ENCODE results near the gene GRM5.

DNA sequence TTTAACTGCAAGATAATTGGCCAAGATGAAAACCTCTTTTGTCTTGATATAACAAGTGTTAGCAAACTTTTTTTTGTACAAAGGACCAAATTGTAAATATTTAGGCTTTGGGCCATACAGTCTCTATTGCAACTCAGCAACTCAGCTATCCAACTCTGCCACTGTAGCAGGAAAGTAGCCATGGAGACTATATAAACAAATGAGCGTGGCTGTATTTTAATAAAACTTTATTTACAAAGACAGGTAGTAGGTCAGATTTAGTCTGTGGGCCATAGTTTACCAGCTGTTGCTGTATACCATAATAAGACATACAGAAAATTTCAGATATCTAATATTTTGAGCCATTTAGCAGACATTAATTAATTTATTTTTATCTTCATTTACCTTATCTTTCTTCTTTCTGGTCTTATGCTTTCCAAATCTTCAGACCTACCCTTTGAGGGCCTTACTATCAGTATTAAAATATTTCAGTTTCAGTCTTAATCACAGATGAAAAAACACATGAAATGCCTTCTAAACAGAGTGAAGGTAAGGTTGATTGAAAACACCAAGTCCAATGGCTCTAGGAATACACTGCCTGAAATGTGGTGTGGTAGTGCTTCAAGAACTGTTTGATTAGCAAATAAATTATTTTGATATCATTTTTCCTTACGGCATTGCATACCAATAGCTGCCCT is 471.4 kb downstream of the GRM5 start:
- TF ChIP-seq, protein P1, sequence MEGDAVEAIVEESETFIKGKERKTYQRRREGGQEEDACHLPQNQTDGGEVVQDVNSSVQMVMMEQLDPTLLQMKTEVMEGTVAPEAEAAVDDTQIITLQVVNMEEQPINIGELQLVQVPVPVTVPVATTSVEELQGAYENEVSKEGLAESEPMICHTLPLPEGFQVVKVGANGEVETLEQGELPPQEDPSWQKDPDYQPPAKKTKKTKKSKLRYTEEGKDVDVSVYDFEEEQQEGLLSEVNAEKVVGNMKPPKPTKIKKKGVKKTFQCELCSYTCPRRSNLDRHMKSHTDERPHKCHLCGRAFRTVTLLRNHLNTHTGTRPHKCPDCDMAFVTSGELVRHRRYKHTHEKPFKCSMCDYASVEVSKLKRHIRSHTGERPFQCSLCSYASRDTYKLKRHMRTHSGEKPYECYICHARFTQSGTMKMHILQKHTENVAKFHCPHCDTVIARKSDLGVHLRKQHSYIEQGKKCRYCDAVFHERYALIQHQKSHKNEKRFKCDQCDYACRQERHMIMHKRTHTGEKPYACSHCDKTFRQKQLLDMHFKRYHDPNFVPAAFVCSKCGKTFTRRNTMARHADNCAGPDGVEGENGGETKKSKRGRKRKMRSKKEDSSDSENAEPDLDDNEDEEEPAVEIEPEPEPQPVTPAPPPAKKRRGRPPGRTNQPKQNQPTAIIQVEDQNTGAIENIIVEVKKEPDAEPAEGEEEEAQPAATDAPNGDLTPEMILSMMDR (IDR thresholded peaks at IDR 0.05) = no peak
- TF ChIP-seq POLR2A (IDR thresholded peaks at IDR 0.05) = no peak
